Measurements from ENCODE around the gene EFNA5.

Gene EFNA5

GRCh38 chr5:107486489-107486888, 184.2 kb downstream of the EFNA5 start:
- no peak for DNase-seq (ENCODE audit: low spot score)

DNA sequence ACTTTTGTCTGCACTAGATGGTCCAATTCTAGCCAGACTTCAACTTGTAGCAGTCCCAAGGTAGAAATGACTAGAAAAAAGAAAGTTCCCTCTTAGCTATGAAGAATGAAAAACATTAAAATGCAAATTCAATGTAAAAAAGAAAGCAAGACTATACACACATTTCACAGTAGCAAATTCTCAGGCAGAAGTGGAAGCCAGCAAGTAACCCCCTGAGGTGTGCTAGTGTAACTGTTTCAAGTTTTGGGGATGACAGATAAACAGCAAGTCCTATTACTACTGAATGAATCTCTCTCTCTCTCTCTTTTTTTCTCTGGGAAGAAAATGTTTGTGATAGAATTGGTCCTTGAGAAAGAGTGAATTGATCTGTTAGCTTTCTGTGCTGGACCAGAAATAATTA, 185.6 kb downstream of the EFNA5 start:
- DNase-seq (ENCODE audit: low spot score) = no peak

GRCh38 chr5:107484281-107484680, 186.5 kb downstream of the EFNA5 start:
- no peak for DNase-seq (ENCODE audit: low spot score)

- no peak for DNase-seq (ENCODE audit: low spot score)
Measured at GRCh38 chr5:107483231-107484024, 187.3 kb downstream of the EFNA5 start.

DNA sequence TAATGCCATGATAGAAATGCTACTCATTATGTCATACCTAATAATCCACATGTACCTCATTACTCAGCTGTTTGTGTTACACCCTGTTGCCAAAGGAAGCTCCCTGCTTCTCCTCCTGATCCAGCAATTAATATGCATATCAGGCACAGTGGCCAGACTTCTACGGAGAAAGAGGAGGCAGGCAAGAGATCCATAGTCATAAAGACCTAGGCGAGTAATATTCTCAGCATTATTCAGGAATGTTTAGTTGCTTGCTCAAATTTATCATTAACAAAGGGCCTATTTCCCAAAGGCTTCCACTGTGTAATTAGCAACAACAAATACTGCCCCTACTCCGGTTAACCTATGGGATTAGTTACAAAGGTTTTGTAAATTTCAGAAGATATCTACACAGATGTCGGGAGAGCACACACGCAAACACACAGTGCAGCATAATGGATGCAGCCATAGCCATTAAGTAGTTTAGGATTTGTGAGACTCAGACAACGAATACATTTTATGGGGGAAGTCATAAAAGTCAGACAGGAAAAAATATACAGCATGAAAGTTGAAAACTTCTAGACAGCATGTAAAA, 192.6 kb downstream of the EFNA5 start:
- DNase-seq (ENCODE audit: low spot score) = no peak

DNA sequence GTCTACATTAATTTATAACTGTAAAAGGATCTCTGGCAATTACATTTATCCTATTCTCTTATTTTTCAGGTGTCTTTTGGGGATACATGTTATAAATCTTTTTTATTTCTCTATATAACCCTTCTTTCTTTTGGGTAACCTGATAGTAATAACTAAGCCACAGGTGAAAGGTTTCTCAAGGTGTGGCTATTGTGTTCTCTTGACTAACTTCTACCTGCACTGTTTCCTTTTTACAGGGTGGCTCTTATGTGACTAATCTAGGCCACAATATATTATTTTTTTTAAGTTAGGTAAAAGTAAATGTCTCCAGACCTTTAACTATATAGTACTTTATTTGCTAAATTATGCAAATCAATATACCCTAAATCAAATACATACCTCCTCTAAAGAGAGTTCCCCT, 193.2 kb downstream of the EFNA5 start:
- no peak for DNase-seq (ENCODE audit: low spot score)

- no peak for DNase-seq (ENCODE audit: low spot score)
Measured at GRCh38 chr5:107476783-107477182, 194.0 kb downstream of the EFNA5 start.

GRCh38 chr5:107474716-107475489, 195.8 kb downstream of the EFNA5 start:
- no peak for DNase-seq (ENCODE audit: low spot score)

DNA sequence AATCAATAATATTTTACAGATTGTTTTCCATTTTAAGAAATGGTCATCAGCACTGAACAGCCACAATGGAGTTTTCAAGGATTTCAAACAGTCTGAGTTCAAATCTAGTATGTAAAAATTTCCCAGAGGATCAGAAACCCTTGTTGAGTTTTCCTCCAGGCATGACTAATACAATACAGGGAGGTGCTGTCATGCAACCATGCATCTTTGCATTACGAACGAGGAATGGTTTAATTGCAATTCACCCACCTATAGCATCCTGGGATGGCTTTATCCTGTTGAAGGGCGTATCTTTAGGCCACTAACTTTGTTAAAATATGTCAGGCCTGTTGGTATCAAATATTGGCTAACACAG, 196.4 kb downstream of the EFNA5 start:
- no peak for DNase-seq (ENCODE audit: low spot score)

DNA sequence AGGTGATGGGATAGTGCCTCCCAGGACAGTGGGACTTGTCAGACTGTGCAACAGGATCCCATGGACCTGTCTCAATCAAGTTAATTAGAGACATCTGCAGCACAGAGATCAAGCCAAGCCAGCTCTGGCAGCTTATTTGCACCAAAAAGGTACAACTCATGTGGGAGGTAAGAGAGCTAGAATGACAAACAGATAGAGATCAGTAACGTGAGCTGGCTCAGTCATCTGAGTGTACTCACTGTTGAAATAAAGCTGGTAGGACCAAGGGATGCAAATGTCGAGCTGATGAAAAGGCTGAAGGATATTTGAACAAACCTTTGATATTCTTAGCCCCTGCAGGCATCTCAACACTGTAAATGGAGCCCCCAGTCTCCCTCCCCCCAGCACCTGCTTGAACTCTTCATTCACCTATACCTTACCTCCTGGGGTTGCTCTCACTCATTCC, 198.1 kb downstream of the EFNA5 start:
- DNase-seq (ENCODE audit: low spot score) = no peak

DNA sequence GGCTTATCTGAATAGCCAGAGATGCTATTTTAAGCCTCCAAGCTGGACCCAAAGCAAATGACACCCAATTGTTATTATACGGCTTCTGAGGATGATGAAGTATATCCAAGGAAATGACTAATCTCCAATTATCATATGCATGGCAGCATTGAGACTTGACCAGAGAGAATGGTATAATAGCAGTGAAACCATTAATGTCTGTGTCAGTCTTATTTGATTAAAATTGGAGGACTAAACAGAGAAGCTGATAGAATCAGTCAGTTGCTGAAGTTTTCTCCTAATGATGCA, 200.5 kb downstream of the EFNA5 start:
- DNase-seq (ENCODE audit: low spot score) = no peak

GRCh38 chr5:107469485-107470294, 201.0 kb downstream of the EFNA5 start:
- DNase-seq (ENCODE audit: low spot score) = no peak

- DNase-seq (ENCODE audit: low spot score) = no peak
Measured at GRCh38 chr5:107469064-107469463, 201.7 kb downstream of the EFNA5 start.

GRCh38 chr5:107468276-107468675, 202.5 kb downstream of the EFNA5 start:
- DNase-seq (ENCODE audit: low spot score) = no peak

DNA sequence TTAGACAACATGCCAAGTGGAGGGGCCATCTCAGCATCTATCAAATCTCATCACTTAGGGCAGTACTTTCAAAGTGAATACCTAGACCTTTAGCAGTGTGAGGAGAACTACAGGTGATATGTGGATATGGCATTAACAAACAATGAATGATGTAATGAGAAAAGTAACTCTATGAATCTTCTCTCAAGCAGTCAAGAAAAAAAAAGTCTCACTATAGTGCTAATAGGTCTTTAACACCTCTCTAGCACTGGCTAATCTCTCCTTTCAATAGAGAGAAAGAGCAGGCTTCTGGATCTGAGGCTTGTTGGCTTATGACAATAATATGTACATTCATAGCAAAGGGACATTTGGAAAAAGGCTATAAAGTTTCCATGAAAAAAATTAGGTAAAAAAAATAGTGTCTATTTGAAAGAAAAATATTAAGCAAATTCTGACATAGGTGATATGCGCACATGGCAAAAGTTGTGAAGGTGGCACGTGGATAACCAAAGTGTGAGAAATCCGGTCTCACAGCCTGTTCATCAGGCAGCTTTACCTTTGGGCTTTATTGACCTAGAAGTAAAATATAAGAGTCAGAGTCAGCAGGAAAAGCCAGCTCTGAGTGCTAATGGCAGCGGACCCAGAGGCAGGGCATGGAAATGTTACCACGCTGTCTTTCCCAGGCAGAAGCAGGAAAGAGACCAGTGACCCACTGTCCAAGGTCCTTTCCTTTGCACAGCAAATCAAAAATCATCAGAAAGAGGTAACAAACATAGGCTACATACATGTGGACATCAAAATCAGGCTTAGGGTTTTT, 203.4 kb downstream of the EFNA5 start:
- DNase-seq (ENCODE audit: low spot score) = no peak

DNA sequence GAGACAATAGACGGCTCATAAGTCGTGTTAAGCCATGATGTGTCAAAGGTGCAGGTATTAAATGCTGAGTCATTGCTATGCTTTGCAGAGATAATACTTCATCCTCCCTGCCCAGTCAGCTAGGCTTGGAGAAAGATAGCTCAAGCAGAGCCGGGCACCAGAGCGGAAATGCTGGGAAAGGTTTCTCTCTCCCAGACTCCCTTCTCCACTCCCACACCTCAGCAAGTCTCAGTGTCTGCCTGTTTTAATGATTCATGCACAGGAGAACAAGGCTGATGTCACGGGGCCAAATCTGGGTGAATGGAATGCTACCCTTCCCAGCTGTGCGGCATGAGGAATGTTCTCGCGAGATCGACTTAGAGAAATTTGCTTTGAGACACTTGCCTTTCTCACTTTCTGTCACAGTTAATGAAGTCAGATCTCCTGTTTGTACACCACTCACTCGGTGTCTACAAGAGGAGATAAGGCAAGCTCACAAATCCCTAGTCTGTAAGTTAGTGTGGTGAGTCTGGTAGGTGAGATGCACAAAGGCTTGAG, 204.4 kb downstream of the EFNA5 start:
- DNase-seq (ENCODE audit: low spot score) = no peak

- no peak for DNase-seq (ENCODE audit: low spot score)
Measured at GRCh38 chr5:107464876-107465275, 205.9 kb downstream of the EFNA5 start.

GRCh38 chr5:107464416-107464815, 206.3 kb downstream of the EFNA5 start:
- no peak for DNase-seq (ENCODE audit: low spot score)

- DNase-seq (ENCODE audit: low spot score) = no peak
Measured at GRCh38 chr5:107463731-107464130, 207.0 kb downstream of the EFNA5 start.

GRCh38 chr5:107461770-107462169, 209.0 kb downstream of the EFNA5 start:
- DNase-seq (ENCODE audit: low spot score) = no peak

GRCh38 chr5:107460789-107461188, 209.9 kb downstream of the EFNA5 start:
- no peak for DNase-seq (ENCODE audit: low spot score)

Data from pons (tissue), 1 donor.